H54 (cell line): ENCODE measurements around the gene ID1.
"Not testable (repeated sequence)": the region's sequence is repeated elsewhere in the genome, so short reads cannot be mapped to it uniquely, and the experiment has no call there.

Source experiments
- DNase-seq: peaks from one replicate; pipeline ENCODE4 v3.0.0; 2011; ENCODE audit warnings: low spot score, mixed read lengths; ENCODE audit not compliant: insufficient read length
- FAIRE-seq: peaks from 3 replicates; lab custom pipeline; 2011; peaks lifted over from hg19 to GRCh38; lab: Jason Lieb, UNC
- POLR2A ChIP-seq: IDR thresholded peaks from 2 replicates; pipeline ENCODE4 v1.6.1; 2011; ENCODE audit warnings: low read depth, mild to moderate bottlenecking, low read length

ID1 gene

GRCh38 chr20:31630187-31630790, 25.2 kb downstream of the ID1 start:
- FAIRE-seq (no peak), DNase-seq (no peak)
- TF ChIP-seq POLR2A, result no peak

- FAIRE-seq, result no peak
- DNase-seq, result no peak
- TF ChIP-seq POLR2A, result no peak
Measured at GRCh38 chr20:31632548-31633338, 27.7 kb downstream of the ID1 start.

GRCh38 chr20:31633339-31633914, 28.3 kb downstream of the ID1 start:
- no peak for TF ChIP-seq POLR2A
- DNase-seq (no peak), FAIRE-seq (no peak)

- no peak for TF ChIP-seq POLR2A
- DNase-seq (no peak), FAIRE-seq (no peak)
Measured at GRCh38 chr20:31637660-31638059, 32.6 kb downstream of the ID1 start, which contains the start of gene COX4I2. Gene COX4I2 (plus strand): TSS chr20:31637912. CDS start chr20:31639018, 1,106 bp downstream.

GRCh38 chr20:31638317-31638716, 33.2 kb downstream of the ID1 start:
- TF ChIP-seq POLR2A, result no peak
- FAIRE-seq, result no peak
- no peak for DNase-seq

GRCh38 chr20:31638816-31639215, 33.7 kb downstream of the ID1 start:
- no peak for TF ChIP-seq POLR2A
- FAIRE-seq, result no peak
- no peak for DNase-seq

- no peak for TF ChIP-seq POLR2A
- no peak for FAIRE-seq
- DNase-seq, result no peak
Measured at GRCh38 chr20:31640259-31640658, 35.2 kb downstream of the ID1 start.

GRCh38 chr20:31641391-31641790, 36.3 kb downstream of the ID1 start:
- DNase-seq (no peak), FAIRE-seq (no peak)
- no peak for TF ChIP-seq POLR2A

- no peak for TF ChIP-seq POLR2A
- DNase-seq, result no peak
- FAIRE-seq, result no peak
Measured at GRCh38 chr20:31642837-31643236, 37.7 kb downstream of the ID1 start.

- FAIRE-seq (no peak), DNase-seq (no peak)
- TF ChIP-seq POLR2A, result no peak
Measured at GRCh38 chr20:31643522-31643921, 38.4 kb downstream of the ID1 start.

GRCh38 chr20:31644701-31645100, 39.6 kb downstream of the ID1 start:
- TF ChIP-seq POLR2A, result no peak
- DNase-seq (no peak), FAIRE-seq (no peak)

GRCh38 chr20:31648104-31648503, 43.0 kb downstream of the ID1 start:
- DNase-seq, FAIRE-seq: not testable (repeated sequence)

- no peak for DNase-seq
- FAIRE-seq, result no peak
- no peak for TF ChIP-seq POLR2A
Measured at GRCh38 chr20:31652917-31653396, 47.9 kb downstream of the ID1 start.

GRCh38 chr20:31653561-31653960, 48.5 kb downstream of the ID1 start:
- DNase-seq, result no peak
- no peak for FAIRE-seq

More at GRCh38 chr20:31653561-31653960, 48.5 kb downstream of the ID1 start:
- no peak for TF ChIP-seq POLR2A
